Measurements from ENCODE around the gene PALM3. TPM values are rescaled to one million over a fixed set of nuclear protein-coding genes. Genes with fewer than 3 reads are reported as not detected.

PALM3 gene
- total RNA-seq, 1 experiment from 2014 or later, result 1.4 TPM

Other genes with a start within 250 kb of the PALM3 start
- not detected in 2 replicates for gene NANOS3, start 184.9 kb downstream of the PALM3 start, total RNA-seq (2014; rRNA removed; shearing (Covaris generic))
- 2.3 and 5.3 TPM in 2 replicates for gene BRME1, start 156.0 kb downstream of the PALM3 start, total RNA-seq (2014; rRNA removed; shearing (Covaris generic))
- gene CC2D1A, start 155.9 kb downstream of the PALM3 start, total RNA-seq (2014; rRNA removed; shearing (Covaris generic)), result 13.5 and 14.9 TPM in 2 replicates
- gene PODNL1, start 123.7 kb downstream of the PALM3 start, total RNA-seq (2014; rRNA removed; shearing (Covaris generic)), result 2.9 and 4.9 TPM in 2 replicates
- 13.8 and 14.2 TPM in 2 replicates for gene DCAF15, start 109.6 kb downstream of the PALM3 start, total RNA-seq (2014; rRNA removed; shearing (Covaris generic))
- gene RFX1, start 55.8 kb downstream of the PALM3 start, total RNA-seq (2014; rRNA removed; shearing (Covaris generic)), result 1.1 and 2.0 TPM in 2 replicates
- gene RLN3, start 33.9 kb downstream of the PALM3 start, total RNA-seq (2014; rRNA removed; shearing (Covaris generic)), result not detected in 2 replicates
- gene IL27RA, start 30.3 kb downstream of the PALM3 start, total RNA-seq (2014; rRNA removed; shearing (Covaris generic)), result 13.9 and 15.0 TPM in 2 replicates
- 0.35 and 3.3 TPM in 2 replicates for gene MISP3, start 10.7 kb upstream of the PALM3 start, total RNA-seq (2014; rRNA removed; shearing (Covaris generic))
- gene C19orf67, start 23.7 kb upstream of the PALM3 start, total RNA-seq (2014; rRNA removed; shearing (Covaris generic)), result not detected in 2 replicates
- 20.0 and 21.8 TPM in 2 replicates for gene SAMD1, start 28.7 kb upstream of the PALM3 start, total RNA-seq (2014; rRNA removed; shearing (Covaris generic))
- gene PRKACA, start 55.7 kb upstream of the PALM3 start, total RNA-seq (2014; rRNA removed; shearing (Covaris generic)), result 36.9 and 48.1 TPM in 2 replicates
- 77.7 and 77.8 TPM in 2 replicates for gene ASF1B, start 74.5 kb upstream of the PALM3 start, total RNA-seq (2014; rRNA removed; shearing (Covaris generic))
- 5.2 and 10.9 TPM in 2 replicates for gene ADGRL1, start 144.1 kb upstream of the PALM3 start, total RNA-seq (2014; rRNA removed; shearing (Covaris generic))